ENCODE data around the gene CDH1. TPM values are rescaled to one million over a fixed set of nuclear protein-coding genes. Genes with fewer than 3 reads are reported as not detected.
"Not testable (repeated sequence)": the region's sequence is repeated elsewhere in the genome, so short reads cannot be mapped to it uniquely, and the experiment has no call there.

The CDH1 gene
- total RNA-seq, 1 donor: not detected

DNA sequence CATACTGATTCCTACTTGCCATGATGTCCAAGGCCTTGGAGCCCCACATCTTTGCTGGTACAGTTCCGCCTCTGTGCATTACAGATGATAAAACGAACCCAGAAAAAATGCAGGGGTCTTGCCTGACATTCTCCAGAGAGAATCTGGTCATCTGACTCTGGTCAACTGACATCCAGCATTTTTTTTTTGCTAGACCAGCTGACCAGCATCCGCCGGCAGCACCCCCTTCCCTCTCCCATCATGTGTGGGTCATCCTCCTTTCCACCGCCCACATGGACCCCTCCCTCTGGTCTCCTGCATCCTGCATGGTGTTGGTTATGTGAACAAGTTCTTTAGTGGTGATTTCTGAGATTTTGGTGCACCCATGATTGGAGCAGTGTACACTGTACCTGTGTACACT is 47.1 kb downstream of the CDH1 start:
- TF ChIP-seq, protein P1, sequence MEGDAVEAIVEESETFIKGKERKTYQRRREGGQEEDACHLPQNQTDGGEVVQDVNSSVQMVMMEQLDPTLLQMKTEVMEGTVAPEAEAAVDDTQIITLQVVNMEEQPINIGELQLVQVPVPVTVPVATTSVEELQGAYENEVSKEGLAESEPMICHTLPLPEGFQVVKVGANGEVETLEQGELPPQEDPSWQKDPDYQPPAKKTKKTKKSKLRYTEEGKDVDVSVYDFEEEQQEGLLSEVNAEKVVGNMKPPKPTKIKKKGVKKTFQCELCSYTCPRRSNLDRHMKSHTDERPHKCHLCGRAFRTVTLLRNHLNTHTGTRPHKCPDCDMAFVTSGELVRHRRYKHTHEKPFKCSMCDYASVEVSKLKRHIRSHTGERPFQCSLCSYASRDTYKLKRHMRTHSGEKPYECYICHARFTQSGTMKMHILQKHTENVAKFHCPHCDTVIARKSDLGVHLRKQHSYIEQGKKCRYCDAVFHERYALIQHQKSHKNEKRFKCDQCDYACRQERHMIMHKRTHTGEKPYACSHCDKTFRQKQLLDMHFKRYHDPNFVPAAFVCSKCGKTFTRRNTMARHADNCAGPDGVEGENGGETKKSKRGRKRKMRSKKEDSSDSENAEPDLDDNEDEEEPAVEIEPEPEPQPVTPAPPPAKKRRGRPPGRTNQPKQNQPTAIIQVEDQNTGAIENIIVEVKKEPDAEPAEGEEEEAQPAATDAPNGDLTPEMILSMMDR (IDR thresholded peaks at IDR 0.05; ENCODE audit: insufficient read depth, low read length): no peak
- H3K4me3 ChIP-seq (ENCODE audit: low read depth, low read length): no peak overlapping the region
- DNase-seq (ENCODE audit: low read depth): no peak

DNA sequence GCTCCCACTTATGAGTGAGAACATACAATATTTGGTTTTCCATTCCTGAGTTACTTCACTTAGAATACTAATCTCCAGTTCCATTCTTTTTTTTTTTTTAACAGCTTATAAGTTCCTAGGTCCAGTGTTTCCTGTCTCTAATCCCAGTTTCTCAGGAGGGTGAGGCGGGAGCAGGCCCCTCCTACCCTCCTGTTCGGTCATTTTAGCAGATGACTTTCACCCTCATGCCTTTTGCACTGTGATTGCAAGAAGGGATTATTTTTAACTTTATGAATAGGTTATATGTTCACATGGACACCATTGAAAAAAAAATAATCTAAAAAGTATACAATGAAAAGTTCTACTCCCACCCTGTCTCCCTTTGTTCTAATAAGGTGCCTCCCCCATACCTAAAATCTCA is 47.6 kb downstream of the CDH1 start:
- H3K4me3 ChIP-seq (ENCODE audit: low read depth, low read length): no peak overlapping the region
- TF ChIP-seq, protein P1 (IDR thresholded peaks at IDR 0.05; ENCODE audit: insufficient read depth, low read length): no peak
- no peak for DNase-seq (ENCODE audit: low read depth)

DNA sequence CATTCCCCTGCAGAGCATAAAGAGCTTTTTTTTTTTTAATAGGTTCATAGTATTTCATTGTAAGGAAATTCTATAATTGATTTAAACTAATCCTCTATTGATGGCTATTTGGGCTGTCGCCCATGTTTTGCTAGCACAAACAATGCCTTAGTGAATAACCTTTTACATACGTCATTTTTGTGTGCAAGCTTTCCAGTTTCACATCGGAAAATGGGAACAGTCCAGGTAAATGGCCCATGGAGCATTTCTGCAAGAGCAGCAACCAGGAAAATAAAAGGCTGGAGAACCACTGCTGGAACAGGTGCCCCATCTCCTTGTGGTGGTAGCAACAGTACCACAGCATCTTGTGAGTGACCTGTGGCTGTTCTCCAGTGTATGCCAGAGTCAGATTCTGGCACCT is 48.6 kb downstream of the CDH1 start:
- DNase-seq (ENCODE audit: low read depth): no peak
- no peak overlapping the region for H3K4me3 ChIP-seq (ENCODE audit: low read depth, low read length)
- TF ChIP-seq, protein P1 (IDR thresholded peaks at IDR 0.05; ENCODE audit: insufficient read depth, low read length): no peak

DNA sequence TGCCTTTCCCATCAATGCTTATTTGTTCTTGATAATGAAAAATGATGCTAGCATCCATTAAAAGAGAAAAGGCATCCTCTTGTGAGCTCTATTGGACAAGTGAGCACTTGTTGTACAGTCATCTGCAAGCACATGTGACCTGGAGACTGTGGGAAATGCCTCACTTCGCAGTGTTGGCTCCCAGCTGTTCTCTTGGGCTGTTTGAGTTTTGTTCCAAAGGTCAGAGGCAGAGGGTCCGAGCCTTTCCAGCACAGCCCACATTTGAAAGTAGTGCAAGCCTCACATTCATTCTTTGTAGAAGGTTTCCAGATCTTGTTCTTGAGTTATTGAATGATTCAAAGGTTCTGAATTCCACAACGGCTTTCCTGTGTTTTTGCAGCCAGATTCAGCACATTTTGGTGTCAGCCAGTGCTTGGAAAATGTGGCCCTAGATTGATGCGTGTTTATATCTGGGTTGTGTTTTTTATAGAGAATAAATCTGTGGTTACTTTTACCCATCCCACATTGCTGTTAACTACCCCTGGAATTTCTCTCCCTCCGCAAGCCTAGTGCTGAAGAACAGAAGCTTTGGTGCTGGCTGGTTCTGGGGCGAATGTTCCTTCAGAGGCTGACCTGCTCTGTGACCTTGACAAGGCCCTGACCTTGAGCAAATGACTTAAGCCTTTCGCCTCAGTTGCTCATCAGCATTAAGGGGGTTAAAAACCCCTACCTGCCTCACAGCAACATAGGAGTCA is 49.8 kb downstream of the CDH1 start:
- TF ChIP-seq, protein P1 (IDR thresholded peaks at IDR 0.05; ENCODE audit: insufficient read depth, low read length): no peak
- H3K4me3 ChIP-seq (ENCODE audit: low read depth, low read length): no peak overlapping the region
- DNase-seq (ENCODE audit: low read depth): peak; percentile 75

DNA sequence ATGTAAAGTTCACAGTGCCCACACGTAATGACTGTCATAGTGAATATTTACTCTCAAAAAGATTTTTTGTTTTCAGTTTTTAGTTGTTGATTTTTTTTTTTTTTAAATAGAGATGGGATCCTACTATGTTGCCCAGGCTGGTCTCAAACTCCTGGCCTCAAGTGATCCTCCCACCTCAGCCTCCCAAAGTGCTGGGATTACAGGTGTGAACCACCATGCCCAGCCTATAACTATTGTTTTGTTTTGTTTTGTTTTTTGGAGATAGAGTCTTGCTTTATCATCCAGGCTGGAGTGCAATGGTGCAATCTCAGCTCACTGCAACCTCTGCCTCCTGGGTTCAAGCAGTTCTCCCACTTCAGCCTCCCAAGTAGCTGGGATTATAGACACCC is 50.3 kb downstream of the CDH1 start:
- DNase-seq (ENCODE audit: low read depth); H3K4me3 ChIP-seq (ENCODE audit: low read depth, low read length): not testable (repeated sequence)

DNA sequence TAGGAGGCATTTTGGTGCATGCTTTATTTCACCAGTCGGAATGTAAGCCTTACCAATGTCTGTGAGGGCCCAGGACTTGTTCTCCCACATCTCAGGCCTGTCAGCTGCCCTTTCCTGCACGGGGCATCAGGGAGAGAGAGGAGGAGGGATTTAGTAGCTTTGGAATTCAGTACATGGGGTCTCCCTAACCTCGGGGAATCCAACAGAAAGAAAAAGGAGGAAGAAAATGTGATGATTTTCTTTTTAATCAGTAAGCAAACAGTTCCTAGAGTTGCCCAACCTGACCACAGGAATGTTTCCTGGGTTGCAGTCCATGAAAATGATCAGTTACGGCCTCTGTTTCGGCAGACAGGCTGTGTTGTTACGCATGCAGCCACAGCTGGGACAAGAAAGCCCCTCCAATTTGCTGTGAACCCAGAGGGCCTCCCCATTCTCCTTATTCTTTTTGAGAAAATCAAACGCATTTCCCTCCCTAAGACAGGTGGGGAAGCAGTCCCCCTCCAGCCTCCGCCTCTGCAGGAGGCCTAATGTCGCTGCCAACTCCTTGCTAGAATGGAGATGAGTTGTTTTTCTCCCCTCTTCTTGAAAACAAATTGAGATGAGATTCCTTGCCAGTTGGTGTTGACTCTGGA is 53.2 kb downstream of the CDH1 start:
- TF ChIP-seq, protein P1 (IDR thresholded peaks at IDR 0.05; ENCODE audit: insufficient read depth, low read length): no peak
- no peak overlapping the region for H3K4me3 ChIP-seq (ENCODE audit: low read depth, low read length)
- DNase-seq (ENCODE audit: low read depth): peak; percentile 78

DNA sequence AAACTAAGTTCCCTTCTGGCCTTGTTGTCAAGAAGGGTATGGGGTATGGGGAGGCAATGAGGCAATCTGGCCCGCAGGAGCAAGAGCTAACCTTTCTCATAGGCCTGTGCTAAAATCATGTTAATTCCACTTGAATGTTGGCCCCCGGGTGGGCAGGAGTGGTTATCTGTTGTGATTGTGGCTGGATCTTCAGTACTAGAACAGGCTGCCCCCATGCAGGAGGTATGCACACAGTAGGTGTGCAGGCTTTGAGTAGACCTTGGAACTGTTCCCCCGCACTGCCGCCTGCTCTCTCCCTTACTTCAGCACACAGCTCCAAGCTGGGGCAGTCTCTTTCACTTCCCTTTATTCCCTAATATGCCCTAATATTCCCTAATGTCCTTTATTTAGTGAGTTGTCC is 53.9 kb downstream of the CDH1 start:
- no peak for DNase-seq (ENCODE audit: low read depth)
- TF ChIP-seq, protein P1 (IDR thresholded peaks at IDR 0.05; ENCODE audit: insufficient read depth, low read length): no peak
- H3K4me3 ChIP-seq (ENCODE audit: low read depth, low read length): no peak overlapping the region
